Fibroblast of villous mesenchyme (primary cell): ENCODE measurements around the gene ERGIC1. TPM values are rescaled to one million over a fixed set of nuclear protein-coding genes. Genes with fewer than 3 reads are reported as not detected.
"Not testable (repeated sequence)": the region's sequence is repeated elsewhere in the genome, so short reads cannot be mapped to it uniquely, and the experiment has no call there.

Experiments
- DNase-seq: peaks from one replicate; pipeline ENCODE4 v3.0.0-alpha.2; 2010; ENCODE audit warnings: low read depth
- H3K4me3 ChIP-seq: 2 replicates; pipeline ENCODE4 v1.5.1; 2011; ENCODE audit warnings: low read depth, mild to moderate bottlenecking, low read length
- CTCF ChIP-seq: IDR thresholded peaks from 2 replicates; pipeline ENCODE4 v1.5.1; 2012; ENCODE audit warnings: low read depth, mild to moderate bottlenecking, low read length; ENCODE audit not compliant: insufficient read depth
- total RNA-seq: library from RNA; depleted of rRNA; stranded (reverse); fragments of >200 nt; gene quantifications from 2 replicates; pipeline ENCODE4 v1.2.3, GENCODE V29; 2012

The ERGIC1 gene
- total RNA-seq, 1 donor, result 139 TPM

- DNase-seq, result no peak
- no peak for TF ChIP-seq CTCF
These were observed 7.2 kb downstream of the ERGIC1 start for GRCh38 chr5:172841256-172841655.

GRCh38 chr5:172843825-172844576, 9.9 kb downstream of the ERGIC1 start:
- H3K4me3 ChIP-seq, result no peak overlapping the region
- DNase-seq, result no peak
- TF ChIP-seq CTCF, result no peak

More at GRCh38 chr5:172841256-172841655, 7.2 kb downstream of the ERGIC1 start:
- H3K4me3 ChIP-seq, result no peak overlapping the region

GRCh38 chr5:172844577-172844838, 10.5 kb downstream of the ERGIC1 start:
- TF ChIP-seq CTCF, result no peak
- H3K4me3 ChIP-seq, result no peak overlapping the region
- DNase-seq, result no peak

GRCh38 chr5:172845154-172845553, 11.1 kb downstream of the ERGIC1 start:
- H3K4me3 ChIP-seq, result no peak overlapping the region
- DNase-seq, result no peak
- no peak for TF ChIP-seq CTCF

GRCh38 chr5:172845576-172845975, 11.5 kb downstream of the ERGIC1 start:
- no peak for DNase-seq
- TF ChIP-seq CTCF, result peak; percentile 29
- no peak overlapping the region for H3K4me3 ChIP-seq

- DNase-seq, result no peak
- H3K4me3 ChIP-seq, result no peak overlapping the region
- no peak for TF ChIP-seq CTCF
These were observed 12.2 kb downstream of the ERGIC1 start for GRCh38 chr5:172846249-172846648.

- TF ChIP-seq CTCF, result no peak
- no peak overlapping the region for H3K4me3 ChIP-seq
- no peak for DNase-seq
These were observed 12.6 kb downstream of the ERGIC1 start for GRCh38 chr5:172846677-172847076.

GRCh38 chr5:172847584-172847983, 13.5 kb downstream of the ERGIC1 start:
- DNase-seq, H3K4me3 ChIP-seq: not testable (repeated sequence)
